CD4-positive, alpha-beta T cell (primary cell): ENCODE data around the gene JPT2. TPM values are rescaled to one million over a fixed set of nuclear protein-coding genes. Genes with fewer than 3 reads are reported as not detected.

Experiments
- ATAC-seq: fragments of 200-7000 bp; cut with Tn5 transposase; one replicate; pipeline ENCODE4 v1.10.0; 2022; ENCODE audit warnings: mild to moderate bottlenecking; ENCODE audit not compliant: poor library complexity
- CTCF ChIA-PET: fragments of 350-600 bp; sonication (Branson Sonifier 250); formaldehyde crosslinking; loops from one replicate; lab custom pipeline; 2021; ENCODE audit warnings: antibody characterized with exemption, inconsistent platforms; lab: Charles Lee
- POLR2A ChIA-PET: fragments of 350-600 bp; sonication (Branson Sonifier 250); formaldehyde crosslinking; loops from one replicate; lab custom pipeline; 2021; ENCODE audit warnings: antibody characterized with exemption, inconsistent platforms; lab: Charles Lee
- DNase-seq, 14 experiments: peaks; one replicate each; pipeline ENCODE4 v3.0.0-alpha.2; 2013 to 2020; ENCODE audit warnings: mixed read lengths in 2 of 14
- H3K27ac ChIP-seq, 2 donors: one replicate each; pipeline versions ENCODE4 v1.5.1 to v1.7.0; 2013; ENCODE audit warnings: low read length in 2 of 2, low read depth in 1 of 2, mild to moderate bottlenecking in 1 of 2
- H3K27me3 ChIP-seq, 2 experiments: 1 replicate in 1 of 2; 2 replicates in 1 of 2; pipeline versions ENCODE4 v1.6.1 to v1.7.0; 2013; ENCODE audit warnings: low read length in 2 of 2, control low read depth in 1 of 2, mild to moderate bottlenecking in 1 of 2, moderate library complexity in 1 of 2; ENCODE audit not compliant: insufficient read depth in 2 of 2, control insufficient read depth in 1 of 2
- H3K36me3 ChIP-seq: one replicate; pipeline ENCODE4 v1.6.1; 2013; ENCODE audit warnings: low read length, control low read depth; ENCODE audit not compliant: insufficient read depth
- H3K4me1 ChIP-seq: one replicate; pipeline ENCODE4 v1.6.1; 2013; ENCODE audit warnings: low read length, control low read depth; ENCODE audit not compliant: insufficient read depth
- H3K4me3 ChIP-seq: one replicate; pipeline ENCODE4 v1.5.1; 2013; ENCODE audit warnings: mild to moderate bottlenecking, low read length, moderate library complexity
- H3K9me3 ChIP-seq, 2 experiments: 1 replicate in 1 of 2; 2 replicates in 1 of 2; pipeline versions ENCODE4 v1.6.1 to v1.7.0; 2013; ENCODE audit warnings: low read length in 2 of 2, mild to moderate bottlenecking in 2 of 2, control low read depth in 1 of 2, moderate library complexity in 1 of 2; ENCODE audit not compliant: control insufficient read depth in 1 of 2, insufficient read depth in 1 of 2
- H3K27ac Mint-ChIP-seq: one replicate; pipeline ENCODE4 v1.8.0; 2020; ENCODE audit warnings: mixed read lengths
- H3K27me3 Mint-ChIP-seq: one replicate; pipeline ENCODE4 v1.8.0; 2021; ENCODE audit warnings: mixed read lengths
- H3K36me3 Mint-ChIP-seq: one replicate; pipeline ENCODE4 v1.8.0; 2021; ENCODE audit warnings: low read depth, mixed read lengths
- H3K4me1 Mint-ChIP-seq: one replicate; pipeline ENCODE4 v1.8.0; 2021; ENCODE audit warnings: low read depth, mixed read lengths
- H3K4me3 Mint-ChIP-seq: one replicate; pipeline ENCODE4 v1.8.0; 2020; ENCODE audit warnings: mild to moderate bottlenecking, mixed read lengths
- H3K9me3 Mint-ChIP-seq: one replicate; pipeline ENCODE4 v1.8.0; 2020; ENCODE audit warnings: mixed read lengths
- CTCF ChIP-seq: fragments of 200-600 bp; IDR thresholded peaks from one replicate; pipeline ENCODE4 v1.8.0; 2022; ENCODE audit warnings: antibody characterized with exemption, mild to moderate bottlenecking
- intact Hi-C, 2 experiments: fragments of 100-400 bp; cut with DNase I in 1 of 2; cut with micrococcal nuclease in 1 of 2; formaldehyde crosslinking; loops; one replicate each; pipeline versions ENCODE4 v1.15.1 to v1.9.0; 2023 to 2025; cut with DNase I, micrococcal nuclease
- total RNA-seq, 174 experiments: library from RNA in 2 of 174; stranded (reverse) in 2 of 174; gene quantifications; one replicate each; pipeline ENCODE4 v1.2.3 and lab custom pipeline; 2021 to 2026

Gene JPT2
- total RNA-seq, 2 experiments from 2014 or later, result 2.5 to 3.2 TPM

- H3K4me1 ChIP-seq, result peaks cover 39% of the 10 kb centered on the region
- peak in 3 of 14 experiments; percentile 13 to 42 (median 34) for DNase-seq
These were observed 29.2 kb downstream of the JPT2 start for GRCh38 chr16:1707193-1707790.

GRCh38 chr16:1708083-1708767 lies 30.1 kb downstream of the JPT2 start:
- intact Hi-C loops, result loop anchor here (5.0 kb wide), 5 partner anchors 64 to 401 kb away; partner anchors contain the start of genes UQCC4 (in 2 of the 2), CRAMP1 (in 1 of the 2), EME2 (in 1 of the 2) and FAHD1 (in 1 of the 2)
- CTCF ChIA-PET, result interaction anchor here (5.1 kb wide), 1 partner anchor 31 kb away, joined by 39 read pairs; the partner anchor contains the start of gene JPT2
- peaks cover 43% of the 10 kb centered on the region for H3K4me1 Mint-ChIP-seq
- ATAC-seq, result no peak
- TF ChIP-seq CTCF, result no peak
- Histone ChIP-seq H3K36me3 (peaks cover 22% of the 10 kb centered on the region), H3K27me3 (no peaks in the 10 kb centered on the region), H3K27ac (no peak overlapping the region), H3K9me3 (no peaks in the 10 kb centered on the region), H3K4me1 (peaks cover 46% of the 10 kb centered on the region), H3K4me3 (no peak overlapping the region)
- H3K4me3 Mint-ChIP-seq, result peak overlapping the region; percentile 93
- H3K27me3 Mint-ChIP-seq, result no peaks in the 10 kb centered on the region
- peaks cover 21% of the 10 kb centered on the region for H3K36me3 Mint-ChIP-seq
- POLR2A ChIA-PET, result interaction anchor here (0.7 to 3.6 kb wide), 4 partner anchors 30 to 149 kb away, joined by 3 to 67 read pairs (median 3); partner anchors contain the start of genes JPT2, NUBP2 and SPSB3
- no peaks in the 10 kb centered on the region for H3K9me3 Mint-ChIP-seq
- DNase-seq, result peak in 1 of 14 experiments; percentile 14
- peak overlapping the region; percentile 97 for H3K27ac Mint-ChIP-seq

More at GRCh38 chr16:1707193-1707790, 29.2 kb downstream of the JPT2 start:
- no peak for ATAC-seq
- Mint-ChIP-seq H3K4me3 (peak overlapping the region; percentile 93), H3K27ac (peak overlapping the region; percentile 97), H3K4me1 (peaks cover 38% of the 10 kb centered on the region), H3K36me3 (peaks cover 26% of the 10 kb centered on the region), H3K27me3 (no peaks in the 10 kb centered on the region), H3K9me3 (no peaks in the 10 kb centered on the region)
- Histone ChIP-seq H3K9me3 (no peaks in the 10 kb centered on the region), H3K27ac (peak overlapping the region in 1 of 2 donors; percentile 23), H3K36me3 (peaks cover 13% of the 10 kb centered on the region), H3K27me3 (no peaks in the 10 kb centered on the region), H3K4me3 (peak overlapping the region; percentile 98)
- no peak for TF ChIP-seq CTCF
- CTCF ChIA-PET, result interaction anchor here (5.1 kb wide), 1 partner anchor 30 kb away, joined by 39 read pairs; the partner anchor contains the start of gene JPT2
- intact Hi-C loops, result loop anchor here (5.0 kb wide), 5 partner anchors 65 to 400 kb away; partner anchors contain the start of genes UQCC4 (in 2 of the 2), CRAMP1 (in 1 of the 2), EME2 (in 1 of the 2) and FAHD1 (in 1 of the 2)
- POLR2A ChIA-PET, result interaction anchor here (0.9 to 3.6 kb wide), 9 partner anchors 10 to 448 kb away, joined by 3 to 67 read pairs (median 7); partner anchors contain the start of genes JPT2, SPSB3, TMEM204 and TRAF7

GRCh38 chr16:1708768-1709180 lies 30.7 kb downstream of the JPT2 start:
- no peaks in the 10 kb centered on the region for H3K9me3 Mint-ChIP-seq
- Histone ChIP-seq H3K9me3 (no peaks in the 10 kb centered on the region), H3K36me3 (peaks cover 22% of the 10 kb centered on the region), H3K4me3 (no peak overlapping the region), H3K27ac (no peak overlapping the region), H3K27me3 (no peaks in the 10 kb centered on the region), H3K4me1 (peaks cover 47% of the 10 kb centered on the region)
- ChIA-PET CTCF (interaction anchor here (5.1 kb wide), 1 partner anchor 31 kb away, joined by 39 read pairs; the partner anchor contains the start of gene JPT2), POLR2A (interaction anchor here (0.7 to 1.4 kb wide), 2 partner anchors 74 to 149 kb away, joined by 3 read pairs; partner anchors contain the start of genes NUBP2 and SPSB3)
- no peak for TF ChIP-seq CTCF
- intact Hi-C loops, result loop anchor here (5.0 kb wide), 5 partner anchors 64 to 401 kb away; partner anchors contain the start of genes UQCC4 (in 2 of the 2), CRAMP1 (in 1 of the 2), EME2 (in 1 of the 2) and FAHD1 (in 1 of the 2)
- peaks cover 21% of the 10 kb centered on the region for H3K36me3 Mint-ChIP-seq
- no peak for ATAC-seq
- H3K27me3 Mint-ChIP-seq, result no peaks in the 10 kb centered on the region
- H3K27ac Mint-ChIP-seq, result no peak overlapping the region
- peak in 1 of 14 experiments; percentile 23 for DNase-seq
- H3K4me1 Mint-ChIP-seq, result peaks cover 48% of the 10 kb centered on the region
- peak overlapping the region; percentile 60 for H3K4me3 Mint-ChIP-seq
